ENCODE data around the gene FBXO44.

FBXO44 gene

GRCh38 chr1:11664336-11665065, 9.8 kb downstream of the FBXO44 start:
- H3K27ac ChIP-seq (ENCODE audit: low read length), result peak overlapping the region; percentile 13; the same call in 1 of the 2 replicates
- H3K9ac ChIP-seq (ENCODE audit: low read length), result peak overlapping the region; percentile 60

GRCh38 chr1:11668516-11668915, 13.8 kb downstream of the FBXO44 start:
- Histone ChIP-seq H3K27me3 (ENCODE audit: low read depth, low read length) (no peaks in the 10 kb centered on the region), H3K9me3 (ENCODE audit: insufficient read depth, low read length) (no peaks in the 10 kb centered on the region), H3K79me2 (ENCODE audit: low read length) (no peaks in the 10 kb centered on the region), H2AFZ (ENCODE audit: low read depth, low read length) (no peak overlapping the region), H3K4me1 (ENCODE audit: low read length) (peaks cover 15% of the 10 kb centered on the region), H3K27ac (ENCODE audit: low read length) (no peak overlapping the region), H4K20me1 (ENCODE audit: insufficient read depth, low read length) (no peaks in the 10 kb centered on the region), H3K9ac (ENCODE audit: low read length) (no peak overlapping the region), H3K4me2 (ENCODE audit: low read length) (no peak overlapping the region), H3K36me3 (replicated peaks; ENCODE audit: low read depth, low read length) (peaks cover 9% of the 10 kb centered on the region), H3K4me3 (ENCODE audit: low read length) (no peak overlapping the region)
- TF ChIP-seq EZH2phosphoT487 (IDR thresholded peaks at IDR 0.05; ENCODE audit: low read depth), result no peak
- no peak for TF ChIP-seq CTCF (IDR thresholded peaks at IDR 0.05; ENCODE audit: low read depth, low read length)

More at GRCh38 chr1:11664336-11665065, 9.8 kb downstream of the FBXO44 start:
- no peaks in the 10 kb centered on the region for H3K4me1 ChIP-seq (ENCODE audit: low read length)
- H2AFZ ChIP-seq (ENCODE audit: low read depth, low read length), result peak overlapping the region; percentile 41
- no peaks in the 10 kb centered on the region for H4K20me1 ChIP-seq (ENCODE audit: insufficient read depth, low read length)
- no peaks in the 10 kb centered on the region for H3K27me3 ChIP-seq (ENCODE audit: low read depth, low read length)
- TF ChIP-seq CTCF (IDR thresholded peaks at IDR 0.05; ENCODE audit: low read depth, low read length) (no peak), EZH2phosphoT487 (IDR thresholded peaks at IDR 0.05; ENCODE audit: low read depth) (no peak)
- no peaks in the 10 kb centered on the region for H3K79me2 ChIP-seq (ENCODE audit: low read length)
- H3K4me3 ChIP-seq (ENCODE audit: low read length), result peak overlapping the region; percentile 80
- H3K36me3 ChIP-seq (replicated peaks; ENCODE audit: low read depth, low read length), result no peaks in the 10 kb centered on the region
- peak overlapping the region; percentile 74 for H3K4me2 ChIP-seq (ENCODE audit: low read length)
- H3K9me3 ChIP-seq (ENCODE audit: insufficient read depth, low read length), result no peaks in the 10 kb centered on the region

- no peaks in the 10 kb centered on the region for H3K79me2 ChIP-seq (ENCODE audit: low read length)
- H3K4me1 ChIP-seq (ENCODE audit: low read length), result peaks cover 15% of the 10 kb centered on the region
- peak overlapping the region; percentile 54 for H3K27ac ChIP-seq (ENCODE audit: low read length)
- H4K20me1 ChIP-seq (ENCODE audit: insufficient read depth, low read length), result no peaks in the 10 kb centered on the region
- H2AFZ ChIP-seq (ENCODE audit: low read depth, low read length), result no peak overlapping the region
- peak overlapping the region; percentile 6; the same call in 1 of the 2 replicates for H3K9ac ChIP-seq (ENCODE audit: low read length)
- H3K4me2 ChIP-seq (ENCODE audit: low read length), result peak overlapping the region; percentile 58
- no peak for TF ChIP-seq CTCF (IDR thresholded peaks at IDR 0.05; ENCODE audit: low read depth, low read length)
- no peak for TF ChIP-seq EZH2phosphoT487 (IDR thresholded peaks at IDR 0.05; ENCODE audit: low read depth)
- peaks cover 9% of the 10 kb centered on the region for H3K36me3 ChIP-seq (replicated peaks; ENCODE audit: low read depth, low read length)
- H3K27me3 ChIP-seq (ENCODE audit: low read depth, low read length), result no peaks in the 10 kb centered on the region
- no peaks in the 10 kb centered on the region for H3K9me3 ChIP-seq (ENCODE audit: insufficient read depth, low read length)
- no peak overlapping the region; the same call in 1 of the 2 replicates for H3K4me3 ChIP-seq (ENCODE audit: low read length)
Observed at GRCh38 chr1:11670747-11671146, 16.1 kb downstream of the FBXO44 start.

GRCh38 chr1:11671205-11671543, 16.5 kb downstream of the FBXO44 start:
- H3K9me3 ChIP-seq (ENCODE audit: insufficient read depth, low read length), result no peaks in the 10 kb centered on the region
- H3K9ac ChIP-seq (ENCODE audit: low read length), result no peak overlapping the region
- no peaks in the 10 kb centered on the region for H3K27me3 ChIP-seq (ENCODE audit: low read depth, low read length)
- H3K36me3 ChIP-seq (replicated peaks; ENCODE audit: low read depth, low read length), result peaks cover 9% of the 10 kb centered on the region
- TF ChIP-seq CTCF (IDR thresholded peaks at IDR 0.05; ENCODE audit: low read depth, low read length) (no peak), EZH2phosphoT487 (IDR thresholded peaks at IDR 0.05; ENCODE audit: low read depth) (no peak)
- no peak overlapping the region for H3K4me2 ChIP-seq (ENCODE audit: low read length)
- H3K4me1 ChIP-seq (ENCODE audit: low read length), result peaks cover 15% of the 10 kb centered on the region
- H3K4me3 ChIP-seq (ENCODE audit: low read length), result no peak overlapping the region
- H4K20me1 ChIP-seq (ENCODE audit: insufficient read depth, low read length), result no peaks in the 10 kb centered on the region
- no peak overlapping the region for H2AFZ ChIP-seq (ENCODE audit: low read depth, low read length)
- H3K79me2 ChIP-seq (ENCODE audit: low read length), result no peaks in the 10 kb centered on the region
- H3K27ac ChIP-seq (ENCODE audit: low read length), result peak overlapping the region; percentile 54; the same call in 1 of the 2 replicates
